OCI-LY7 (cell line): ENCODE data around the gene CMPK1. TPM values are rescaled to one million over a fixed set of nuclear protein-coding genes. Genes with fewer than 3 reads are reported as not detected.

Experiments
- BruUV-seq: library from RNA; stranded (reverse); fragments of 400-500 nt; replicated peaks from 2 replicates; lab custom pipeline; 2021; lab: Mats Ljungman, UMichigan
- CTCF ChIA-PET: fragments of 300-600 bp; sonication (Branson Sonifier 250); formaldehyde crosslinking; loops from one replicate; lab custom pipeline; 2022; ENCODE audit warnings: antibody characterized with exemption; ENCODE audit not compliant: unreplicated experiment; lab: Charles Lee
- POLR2A ChIA-PET: fragments of 300-600 bp; sonication (Branson Sonifier 250); formaldehyde crosslinking; loops from one replicate; lab custom pipeline; 2022; ENCODE audit warnings: antibody characterized with exemption; lab: Charles Lee
- DNase-seq: peaks from one replicate; pipeline ENCODE4 v3.0.0-alpha.2; 2015; ENCODE audit warnings: low spot score
- H2AFZ ChIP-seq: fragments of 200-600 bp; sonication (generic), shearing (Covaris generic); 2 replicates; pipeline ENCODE4 v1.6.1; 2014; ENCODE audit warnings: mild to moderate bottlenecking, antibody characterized with exemption, low read length, moderate library complexity
- H3K27ac ChIP-seq: fragments of 200-600 bp; sonication (generic); 2 replicates; pipeline ENCODE4 v1.5.1; 2014; ENCODE audit warnings: mixed run types, low read depth, mild to moderate bottlenecking, moderate library complexity, low read length, inconsistent platforms; ENCODE audit not compliant: poor library complexity, severe bottlenecking
- H3K36me3 ChIP-seq: fragments of 200-600 bp; sonication (generic); 2 replicates; pipeline ENCODE4 v1.6.1; 2014; ENCODE audit warnings: mild to moderate bottlenecking, antibody characterized with exemption, low read length, moderate library complexity, mixed read lengths; ENCODE audit not compliant: insufficient read depth
- H3K4me1 ChIP-seq: fragments of 200-600 bp; sonication (generic); 2 replicates; pipeline ENCODE4 v1.5.1; 2014; ENCODE audit warnings: mild to moderate bottlenecking, low read length; ENCODE audit not compliant: insufficient read depth, poor library complexity, severe bottlenecking
- H3K4me2 ChIP-seq: fragments of 200-600 bp; sonication (generic); 2 replicates; pipeline ENCODE4 v1.6.1; 2014; ENCODE audit warnings: mild to moderate bottlenecking, low read length
- H3K4me3 ChIP-seq: fragments of 200-600 bp; sonication (generic); 2 replicates; pipeline ENCODE4 v1.5.1; 2014; ENCODE audit warnings: mild to moderate bottlenecking, low read depth, low read length; ENCODE audit not compliant: poor library complexity, severe bottlenecking
- H3K79me2 ChIP-seq: fragments of 200-600 bp; sonication (generic); 2 replicates; pipeline ENCODE4 v1.6.1; 2016; ENCODE audit warnings: low read depth, mild to moderate bottlenecking, low read length, moderate library complexity, mixed read lengths; ENCODE audit not compliant: insufficient read depth
- H3K9me2 ChIP-seq: fragments of 200-600 bp; sonication (generic); 2 replicates; pipeline ENCODE4 v1.6.1; 2016; ENCODE audit warnings: mild to moderate bottlenecking, low read length, mixed read lengths; ENCODE audit not compliant: insufficient read depth
- H3K9me3 ChIP-seq: fragments of 200-600 bp; sonication (generic); 2 replicates; pipeline ENCODE4 v1.6.1; 2014; ENCODE audit warnings: mild to moderate bottlenecking, mixed run types, low read length, mixed read lengths
- H4K20me1 ChIP-seq: fragments of 200-600 bp; sonication (generic); 2 replicates; pipeline ENCODE4 v1.6.1; 2014; ENCODE audit warnings: mild to moderate bottlenecking, antibody characterized with exemption, low read length, moderate library complexity, mixed read lengths; ENCODE audit not compliant: insufficient read depth
- CTCF ChIP-seq: fragments of 200-600 bp; sonication (generic); conservative IDR thresholded peaks from 2 replicates; pipeline ENCODE4 v1.5.1; 2014; ENCODE audit warnings: mild to moderate bottlenecking, antibody characterized with exemption, low read length, moderate library complexity, mixed read lengths
- EZH2phosphoT487 ChIP-seq: fragments of 200-600 bp; sonication (generic); IDR thresholded peaks from 2 replicates; pipeline ENCODE4 v1.6.1; 2018; ENCODE audit warnings: low read depth, borderline replicate concordance, mild to moderate bottlenecking, mixed run types, antibody characterized with exemption, low read length, moderate library complexity, mixed read lengths
- intact Hi-C: fragments of 100-400 bp; cut with micrococcal nuclease; formaldehyde crosslinking; loops from one replicate; pipeline ENCODE4 v1.10.0; 2022; ENCODE audit not compliant: unreplicated experiment
- total RNA-seq, 2 experiments: library from RNA; depleted of rRNA in 1 of 2; stranded (reverse); fragments of >200 nt in 1 of 2; shearing (Covaris generic) in 1 of 2; gene quantifications; 2 replicates each; pipeline ENCODE4 v1.2.3, GENCODE V29; 2014 to 2022

CMPK1 gene
- total RNA-seq, 2 experiments from 2014 or later = 59.2 to 85.8 TPM

- ChIA-PET CTCF (no interaction called here), POLR2A (no interaction called here)
- TF ChIP-seq CTCF = no peak
- no peak for TF ChIP-seq EZH2phosphoT487
- Histone ChIP-seq H3K36me3 (no peaks in the 10 kb centered on the region), H4K20me1 (no peaks in the 10 kb centered on the region), H3K79me2 (no peaks in the 10 kb centered on the region), H3K9me2 (no peaks in the 10 kb centered on the region), H2AFZ (no peak overlapping the region), H3K4me3 (no peak overlapping the region), H3K4me1 (no peaks in the 10 kb centered on the region), H3K9me3 (no peaks in the 10 kb centered on the region), H3K27ac (no peak overlapping the region), H3K4me2 (no peak overlapping the region)
- BruUV-seq = no TSS peak
- intact Hi-C loops = no loop called here
- no peak for DNase-seq
Measured at GRCh38 chr1:47416319-47417169, 83.0 kb downstream of the CMPK1 start.

GRCh38 chr1:47417170-47418044, 83.8 kb downstream of the CMPK1 start:
- BruUV-seq = no TSS peak
- intact Hi-C loops = no loop called here
- POLR2A ChIA-PET = interaction anchor here (1.7 kb wide), 1 partner anchor 17 kb away, joined by 3 read pairs; no protein-coding TSS in a partner anchor

More at GRCh38 chr1:47417170-47418044, 83.8 kb downstream of the CMPK1 start:
- Histone ChIP-seq H3K9me2 (no peaks in the 10 kb centered on the region), H2AFZ (no peak overlapping the region), H3K79me2 (no peaks in the 10 kb centered on the region), H3K36me3 (no peaks in the 10 kb centered on the region), H3K27ac (no peak overlapping the region), H4K20me1 (no peaks in the 10 kb centered on the region), H3K4me2 (no peak overlapping the region), H3K9me3 (no peaks in the 10 kb centered on the region), H3K4me3 (no peak overlapping the region), H3K4me1 (no peaks in the 10 kb centered on the region)
- CTCF ChIA-PET = no interaction called here
- no peak for TF ChIP-seq EZH2phosphoT487
- no peak for TF ChIP-seq CTCF
- no peak for DNase-seq
